ENCODE measurements around the gene ASB2. TPM values are rescaled to one million over a fixed set of nuclear protein-coding genes. Genes with fewer than 3 reads are reported as not detected.

ASB2 gene
- total and polyA plus RNA-seq, 2 of the 13 experiments (the other 11 are each of a cell fraction or from before 2014, with no cell fraction given): 0.82 to 4.1 TPM

- TF ChIP-seq ZNF260 (CRISPR knock-in tag; IDR thresholded peaks at IDR 0.05; ENCODE audit: borderline replicate concordance, low read depth): no peak
- TF ChIP-seq IKZF4 (CRISPR knock-in tag; IDR thresholded peaks at IDR 0.05; ENCODE audit: borderline replicate concordance, low read depth, not compliant biosample characterization): no peak
- TF ChIP-seq KMT2A (CRISPR knock-in tag; IDR thresholded peaks at IDR 0.05): no peak
- TF ChIP-seq ZNF10 (CRISPR knock-in tag; IDR thresholded peaks at IDR 0.05; ENCODE audit: borderline replicate concordance, low read depth): no peak
- no peak for TF ChIP-seq ZBTB7A (CRISPR knock-in tag; IDR thresholded peaks at IDR 0.05)
- no peak for TF ChIP-seq SETDB1 (CRISPR knock-in tag; IDR thresholded peaks at IDR 0.05; ENCODE audit: borderline replicate concordance)
- TF ChIP-seq KDM6A (CRISPR knock-in tag; IDR thresholded peaks at IDR 0.05; ENCODE audit: low read depth): peak; percentile 63; the same call in 1 of the 2 replicates
- TF ChIP-seq ZNF552 (CRISPR knock-in tag; IDR thresholded peaks at IDR 0.05; ENCODE audit: borderline replicate concordance): 0 out of 2 replicates have a peak, but pooled peaks have one; percentile 35
- TF ChIP-seq ZNF468 (CRISPR knock-in tag; IDR thresholded peaks at IDR 0.05): peak; percentile 68; the same call in 1 of the 2 replicates
- 0 out of 2 replicates have a peak, but pooled peaks have one; percentile 18 for TF ChIP-seq ZNF556 (CRISPR knock-in tag; IDR thresholded peaks at IDR 0.05; ENCODE audit: borderline replicate concordance)
- TF ChIP-seq RCOR2 (CRISPR knock-in tag; IDR thresholded peaks at IDR 0.05): peak; percentile 69; the same call in 1 of the 2 replicates
- TF ChIP-seq RFX5 (IDR thresholded peaks at IDR 0.05; ENCODE audit: low read depth, low read length): no peak
- TF ChIP-seq ZFP37 (CRISPR knock-in tag; IDR thresholded peaks at IDR 0.05; ENCODE audit: borderline replicate concordance): no peak
- peak; percentile 87 for TF ChIP-seq NR2F2 (IDR thresholded peaks at IDR 0.05; ENCODE audit: borderline replicate concordance, low read depth)
- no peak for TF ChIP-seq MAZ (IDR thresholded peaks at IDR 0.05; ENCODE audit: borderline replicate concordance, low read depth, low read length)
- TF ChIP-seq MAZ (CRISPR knock-in tag; IDR thresholded peaks at IDR 0.05; ENCODE audit: low read depth): peak; percentile 26; the same call in 1 of the 2 replicates
- TF ChIP-seq SALL1 (CRISPR knock-in tag; IDR thresholded peaks at IDR 0.05): peak; percentile 91
- TF ChIP-seq HNRNPL (IDR thresholded peaks at IDR 0.05; ENCODE audit: low read depth, low read length): no peak
- no peak for TF ChIP-seq HIVEP1 (CRISPR knock-in tag; IDR thresholded peaks at IDR 0.05)
- peak; percentile 75 for TF ChIP-seq MEF2D (CRISPR knock-in tag; IDR thresholded peaks at IDR 0.05)
- no peak for TF ChIP-seq ZNF547 (CRISPR knock-in tag; IDR thresholded peaks at IDR 0.05)
- TF ChIP-seq HES4 (CRISPR knock-in tag; IDR thresholded peaks at IDR 0.05; ENCODE audit: borderline replicate concordance): no peak
- TF ChIP-seq TAF1 (CRISPR knock-in tag; IDR thresholded peaks at IDR 0.05): no peak; the same call in 1 of the 2 replicates
- no peak for TF ChIP-seq ZNF841 (CRISPR knock-in tag; IDR thresholded peaks at IDR 0.05; ENCODE audit: borderline replicate concordance)
- TF ChIP-seq CAMTA2 (CRISPR knock-in tag; IDR thresholded peaks at IDR 0.05; ENCODE audit: borderline replicate concordance): no peak
- TF ChIP-seq ZMYM2 (CRISPR knock-in tag; IDR thresholded peaks at IDR 0.05): peak; percentile 85; the same call in 1 of the 2 replicates
- TF ChIP-seq ZNF720 (CRISPR knock-in tag; IDR thresholded peaks at IDR 0.05): no peak
- no peak for TF ChIP-seq ZNF136 (CRISPR knock-in tag; IDR thresholded peaks at IDR 0.05; ENCODE audit: low read depth)
- peak; percentile 60; the same call in 1 of the 2 replicates for TF ChIP-seq RXRB (CRISPR knock-in tag; IDR thresholded peaks at IDR 0.05; ENCODE audit: borderline replicate concordance)
- TF ChIP-seq ZNF280B (CRISPR knock-in tag; IDR thresholded peaks at IDR 0.05; ENCODE audit: borderline replicate concordance): no peak
- peak; percentile 26; the same call in 1 of the 2 replicates for TF ChIP-seq ZBTB38 (CRISPR knock-in tag; IDR thresholded peaks at IDR 0.05)
- TF ChIP-seq DNMT1 (CRISPR knock-in tag; IDR thresholded peaks at IDR 0.05): no peak
These were observed 73.6 kb downstream of the ASB2 start (continued) for GRCh38 chr14:93902619-93903307.
